BLaER1 treated with 17β-estradiol and CSF1 and Interleukin-3, amounts not matched to agents 10 nM and 100 nM (cell line): ENCODE results near the gene SKI.

Experiments
- H3K27ac ChIP-seq, 11 experiments: shearing (Covaris generic); formaldehyde crosslinking; 2 replicates each; pipeline ENCODE4 v1.8.1; 2022
- H3K27me3 ChIP-seq, 11 experiments: shearing (Covaris generic); formaldehyde crosslinking; 2 replicates each; pipeline ENCODE4 v1.8.1; 2022
- H3K36me3 ChIP-seq, 11 experiments: shearing (Covaris generic); formaldehyde crosslinking; 2 replicates each; pipeline ENCODE4 v1.8.1; 2022
- H3K4me1 ChIP-seq, 10 experiments: shearing (Covaris generic); formaldehyde crosslinking; 2 replicates each; pipeline ENCODE4 v1.8.1; 2022
- H3K4me2 ChIP-seq, 11 experiments: shearing (Covaris generic); formaldehyde crosslinking; 2 replicates each; pipeline ENCODE4 v1.8.1; 2022
- H3K4me3 ChIP-seq, 10 experiments: shearing (Covaris generic); formaldehyde crosslinking; 2 replicates each; pipeline ENCODE4 v1.8.1; 2022
- H3K9ac ChIP-seq, 11 experiments: shearing (Covaris generic); formaldehyde crosslinking; 2 replicates each; pipeline ENCODE4 v1.8.1; 2022
- H3K9me3 ChIP-seq, 11 experiments: shearing (Covaris generic); formaldehyde crosslinking; replicated peaks in 1 of 11; 2 replicates each; pipeline ENCODE4 v1.8.1; 2022
- H4K20me1 ChIP-seq, 11 experiments: shearing (Covaris generic); formaldehyde crosslinking; 2 replicates each; pipeline ENCODE4 v1.8.1; 2022
- Cebpa-rat ChIP-seq, 11 experiments: shearing (Covaris generic); IDR thresholded peaks; 2 replicates each; pipeline ENCODE4 v1.8.1; 2022

SKI gene

GRCh38 chr1:2355373-2356261 lies 127.5 kb downstream of the SKI start:
- H3K27me3 ChIP-seq = peaks cover 0 to 11% (median 0%) of the 10 kb centered on the region in 11 experiments; a peak in 5 of 22 replicates
- H3K4me3 ChIP-seq = no peak overlapping the region
- H3K9ac ChIP-seq = no peak overlapping the region
- no peaks in the 10 kb centered on the region for H3K36me3 ChIP-seq
- no peak overlapping the region for H3K27ac ChIP-seq
- H3K9me3 ChIP-seq = no peaks in the 10 kb centered on the region
- H3K4me2 ChIP-seq = 0 out of 22 replicates have a peak overlapping the region, but pooled peaks of 1 of the 11 experiments have one; percentile 32
- H4K20me1 ChIP-seq = peaks cover 0 to 45% (median 0%) of the 10 kb centered on the region in 11 experiments; a peak in 4 of 22 replicates
- TF ChIP-seq Cebpa-rat (IDR thresholded peaks at IDR 0.05) = no peak
- peaks cover 25 to 41% (median 36%) of the 10 kb centered on the region in 10 experiments for H3K4me1 ChIP-seq

- Histone ChIP-seq H3K4me1 (peaks cover 25 to 48% (median 39%) of the 10 kb centered on the region in 10 experiments), H3K36me3 (no peaks in the 10 kb centered on the region), H3K4me3 (no peak overlapping the region), H3K9me3 (peaks cover 0 to 6% (median 0%) of the 10 kb centered on the region in 11 experiments; a peak in 2 of 22 replicates), H3K27me3 (peaks cover 0 to 5% (median 0%) of the 10 kb centered on the region in 11 experiments; a peak in 4 of 22 replicates), H4K20me1 (peaks cover 0 to 42% (median 0%) of the 10 kb centered on the region in 11 experiments; a peak in 4 of 22 replicates), H3K9ac (no peak overlapping the region), H3K4me2 (no peak overlapping the region), H3K27ac (no peak overlapping the region)
- no peak for TF ChIP-seq Cebpa-rat (IDR thresholded peaks at IDR 0.05)
Measured at GRCh38 chr1:2356401-2356800, 128.3 kb downstream of the SKI start.

GRCh38 chr1:2356911-2357845 lies 129.1 kb downstream of the SKI start:
- no peak for TF ChIP-seq Cebpa-rat (IDR thresholded peaks at IDR 0.05)
- H3K36me3 ChIP-seq = no peaks in the 10 kb centered on the region
- H3K9me3 ChIP-seq = peaks cover under 1 to 13% (median 7%) of the 10 kb centered on the region in 11 experiments; a peak in 20 of 22 replicates
- peaks cover 0 to 40% (median 0%) of the 10 kb centered on the region in 11 experiments; a peak in 4 of 22 replicates for H4K20me1 ChIP-seq
- H3K9ac ChIP-seq = no peak overlapping the region
- H3K4me1 ChIP-seq = peaks cover 25 to 44% (median 37%) of the 10 kb centered on the region in 10 experiments
- H3K27me3 ChIP-seq = no peaks in the 10 kb centered on the region; a peak in 1 of 22 replicates
- H3K27ac ChIP-seq = no peak overlapping the region
- H3K4me3 ChIP-seq = no peak overlapping the region
- no peak overlapping the region for H3K4me2 ChIP-seq

- no peak overlapping the region for H3K9ac ChIP-seq
- H3K27ac ChIP-seq = no peak overlapping the region
- no peak for TF ChIP-seq Cebpa-rat (IDR thresholded peaks at IDR 0.05)
- H3K4me3 ChIP-seq = no peak overlapping the region
- no peaks in the 10 kb centered on the region; a peak in 1 of 22 replicates for H3K27me3 ChIP-seq
- H3K4me1 ChIP-seq = peaks cover 17 to 35% (median 28%) of the 10 kb centered on the region in 10 experiments
- no peak overlapping the region for H3K4me2 ChIP-seq
- peaks cover 10 to 22% (median 16%) of the 10 kb centered on the region in 11 experiments for H3K9me3 ChIP-seq
- H3K36me3 ChIP-seq = no peaks in the 10 kb centered on the region
- peaks cover 0 to 31% (median 0%) of the 10 kb centered on the region in 11 experiments; a peak in 3 of 22 replicates for H4K20me1 ChIP-seq
Measured at GRCh38 chr1:2358072-2358471, 130.0 kb downstream of the SKI start.

GRCh38 chr1:2358651-2359640 lies 130.8 kb downstream of the SKI start:
- no peak overlapping the region for H3K4me3 ChIP-seq
- no peak overlapping the region for H3K9ac ChIP-seq
- peaks cover 0 to 23% (median 0%) of the 10 kb centered on the region in 11 experiments; a peak in 2 of 22 replicates for H4K20me1 ChIP-seq
- H3K27me3 ChIP-seq = no peaks in the 10 kb centered on the region; a peak in 1 of 22 replicates
- H3K27ac ChIP-seq = no peak overlapping the region
- peaks cover 18 to 31% (median 25%) of the 10 kb centered on the region in 11 experiments for H3K9me3 ChIP-seq
- TF ChIP-seq Cebpa-rat (IDR thresholded peaks at IDR 0.05) = no peak
- H3K36me3 ChIP-seq = no peaks in the 10 kb centered on the region
- peaks cover 8 to 26% (median 19%) of the 10 kb centered on the region in 10 experiments; a peak in 19 of 20 replicates for H3K4me1 ChIP-seq
- H3K4me2 ChIP-seq = peak overlapping the region in 3 of 11 experiments; percentile 21 to 53 (median 46); a peak in 1 of 22 replicates
